Measurements from ENCODE around the gene CYP4B1. TPM values are rescaled to one million over a fixed set of nuclear protein-coding genes. Genes with fewer than 3 reads are reported as not detected.

The CYP4B1 gene
- total RNA-seq, 2 experiments from 2014 or later: not detected

DNA sequence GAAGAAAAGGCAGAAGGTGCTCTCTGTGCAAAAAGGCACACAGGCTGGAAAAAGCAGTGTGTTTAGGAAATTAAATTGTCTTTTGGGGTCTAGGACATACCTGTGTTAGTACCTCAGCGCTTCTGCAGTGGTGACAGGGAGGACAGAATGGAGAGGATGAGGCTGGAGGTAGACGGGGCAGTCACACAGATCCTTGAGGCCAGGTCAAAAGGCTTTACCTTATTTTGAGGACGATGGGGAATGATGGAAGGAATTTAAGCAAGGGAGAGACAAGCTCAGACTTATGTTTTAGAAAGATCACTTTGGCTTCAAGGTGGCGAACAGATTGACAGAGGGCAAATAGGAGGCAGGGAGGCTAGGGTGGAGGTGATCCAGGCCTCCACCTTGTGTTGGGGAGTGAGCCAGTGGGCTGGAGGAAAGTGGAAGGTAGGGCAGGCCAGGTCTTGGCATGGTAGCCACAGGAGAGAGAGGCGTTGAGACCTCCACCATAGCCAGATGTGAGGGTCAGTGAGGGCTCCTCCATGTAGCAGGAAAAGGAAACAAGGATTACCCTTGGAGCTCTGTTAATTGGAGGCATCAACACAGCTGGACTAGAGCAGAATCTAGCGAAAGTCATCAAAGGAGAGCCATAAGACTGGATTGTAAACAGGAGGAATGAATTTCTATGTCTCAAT lies 4.2 kb downstream of the CYP4B1 start:
- TF ChIP-seq, protein P1, sequence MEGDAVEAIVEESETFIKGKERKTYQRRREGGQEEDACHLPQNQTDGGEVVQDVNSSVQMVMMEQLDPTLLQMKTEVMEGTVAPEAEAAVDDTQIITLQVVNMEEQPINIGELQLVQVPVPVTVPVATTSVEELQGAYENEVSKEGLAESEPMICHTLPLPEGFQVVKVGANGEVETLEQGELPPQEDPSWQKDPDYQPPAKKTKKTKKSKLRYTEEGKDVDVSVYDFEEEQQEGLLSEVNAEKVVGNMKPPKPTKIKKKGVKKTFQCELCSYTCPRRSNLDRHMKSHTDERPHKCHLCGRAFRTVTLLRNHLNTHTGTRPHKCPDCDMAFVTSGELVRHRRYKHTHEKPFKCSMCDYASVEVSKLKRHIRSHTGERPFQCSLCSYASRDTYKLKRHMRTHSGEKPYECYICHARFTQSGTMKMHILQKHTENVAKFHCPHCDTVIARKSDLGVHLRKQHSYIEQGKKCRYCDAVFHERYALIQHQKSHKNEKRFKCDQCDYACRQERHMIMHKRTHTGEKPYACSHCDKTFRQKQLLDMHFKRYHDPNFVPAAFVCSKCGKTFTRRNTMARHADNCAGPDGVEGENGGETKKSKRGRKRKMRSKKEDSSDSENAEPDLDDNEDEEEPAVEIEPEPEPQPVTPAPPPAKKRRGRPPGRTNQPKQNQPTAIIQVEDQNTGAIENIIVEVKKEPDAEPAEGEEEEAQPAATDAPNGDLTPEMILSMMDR (IDR thresholded peaks at IDR 0.05): no peak
- Mint-ChIP-seq H3K27me3 (peaks cover 22% of the 10 kb centered on the region), H3K4me3 (no peak overlapping the region), H3K4me1 (ENCODE audit: low read depth) (no peaks in the 10 kb centered on the region), H3K9me3 (peaks cover 5% of the 10 kb centered on the region), H3K27ac (no peak overlapping the region), H3K36me3 (ENCODE audit: low read depth) (no peaks in the 10 kb centered on the region)
- H3K27ac ChIP-seq (ENCODE audit: low read depth in 1 of 2, low read length in 2 of 2): no peak overlapping the region
- intact Hi-C loops (cut with DNase I, micrococcal nuclease): no loop called here
- peaks cover 5 to 10% of the 10 kb centered on the region in 2 experiments for H3K27me3 ChIP-seq (ENCODE audit: control insufficient read depth in 1 of 2, insufficient read depth in 2 of 2, low read length in 2 of 2)
- ChIA-PET CTCF (no interaction called here), POLR2A (no interaction called here)
- ATAC-seq (ENCODE audit: poor library complexity) (no peak), DNase-seq (no peak)
- no peaks in the 10 kb centered on the region for H3K9me3 ChIP-seq (ENCODE audit: control insufficient read depth in 1 of 2, insufficient read depth in 1 of 2, low read length in 2 of 2)
- H3K36me3 ChIP-seq (ENCODE audit: insufficient read depth, low read length): no peaks in the 10 kb centered on the region
- H3K4me1 ChIP-seq (ENCODE audit: insufficient read depth, low read length): no peaks in the 10 kb centered on the region
- no peak overlapping the region for H3K4me3 ChIP-seq (ENCODE audit: low read length)

DNA sequence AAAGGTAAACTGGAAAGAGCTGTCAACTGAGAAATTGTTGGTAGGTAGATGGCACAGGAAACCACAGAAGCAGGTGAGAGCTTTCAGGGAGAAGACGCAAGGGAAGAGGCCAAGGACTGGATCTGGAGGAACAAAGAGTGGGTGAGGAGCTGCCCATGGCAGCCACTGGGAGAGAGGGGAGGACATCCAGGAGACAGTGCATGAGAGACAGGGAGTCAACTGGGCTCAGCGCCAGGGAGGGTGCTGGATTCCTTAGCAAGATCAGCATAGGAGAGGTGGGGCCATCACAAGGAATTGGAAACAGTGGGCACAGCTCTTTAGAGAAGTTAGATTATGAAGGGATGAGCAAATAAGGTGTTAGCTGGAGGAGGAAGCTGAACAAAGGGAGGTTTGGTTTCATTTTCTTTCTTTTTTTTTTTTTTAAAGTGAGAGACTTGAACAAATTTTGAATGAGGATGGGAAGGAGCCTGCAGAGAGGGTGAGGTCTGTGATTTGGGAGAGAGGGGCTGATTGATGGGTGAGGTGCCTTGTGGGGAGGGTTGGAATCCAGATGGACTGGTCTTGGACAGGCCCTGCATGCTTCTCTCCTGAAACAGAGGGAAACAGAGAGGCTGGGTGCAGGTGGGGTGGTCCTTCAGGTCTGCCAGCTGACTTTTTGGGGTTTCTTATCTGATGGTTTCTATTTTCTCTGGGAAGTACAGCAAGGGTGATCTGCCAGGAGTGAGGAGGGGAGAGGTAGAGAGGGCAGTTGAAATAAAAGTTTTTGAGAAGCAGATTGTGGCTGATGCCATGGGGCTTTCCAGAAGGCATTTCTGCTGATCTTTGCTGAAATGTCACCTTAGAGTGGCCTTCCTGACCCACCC lies 5.4 kb downstream of the CYP4B1 start:
- CTCF ChIA-PET: no interaction called here
- Histone ChIP-seq H3K4me1 (ENCODE audit: insufficient read depth, low read length) (no peaks in the 10 kb centered on the region), H3K27me3 (ENCODE audit: control insufficient read depth in 1 of 2, insufficient read depth in 2 of 2, low read length in 2 of 2) (peaks cover 5 to 10% of the 10 kb centered on the region in 2 experiments), H3K36me3 (ENCODE audit: insufficient read depth, low read length) (no peaks in the 10 kb centered on the region), H3K27ac (ENCODE audit: low read depth in 1 of 2, low read length in 2 of 2) (no peak overlapping the region), H3K4me3 (ENCODE audit: low read length) (no peak overlapping the region), H3K9me3 (ENCODE audit: control insufficient read depth in 1 of 2, insufficient read depth in 1 of 2, low read length in 2 of 2) (no peaks in the 10 kb centered on the region)
- DNase-seq: no peak
- H3K36me3 Mint-ChIP-seq (ENCODE audit: low read depth): no peaks in the 10 kb centered on the region
- H3K27ac Mint-ChIP-seq: no peak overlapping the region
- no peak for ATAC-seq (ENCODE audit: poor library complexity)
- peaks cover 5% of the 10 kb centered on the region for H3K9me3 Mint-ChIP-seq
- POLR2A ChIA-PET: no interaction called here
- TF ChIP-seq, protein P1 (IDR thresholded peaks at IDR 0.05): no peak
- H3K4me3 Mint-ChIP-seq: no peak overlapping the region
- H3K4me1 Mint-ChIP-seq (ENCODE audit: low read depth): no peaks in the 10 kb centered on the region
- intact Hi-C loops (cut with DNase I, micrococcal nuclease): no loop called here
- peaks cover 14% of the 10 kb centered on the region for H3K27me3 Mint-ChIP-seq

DNA sequence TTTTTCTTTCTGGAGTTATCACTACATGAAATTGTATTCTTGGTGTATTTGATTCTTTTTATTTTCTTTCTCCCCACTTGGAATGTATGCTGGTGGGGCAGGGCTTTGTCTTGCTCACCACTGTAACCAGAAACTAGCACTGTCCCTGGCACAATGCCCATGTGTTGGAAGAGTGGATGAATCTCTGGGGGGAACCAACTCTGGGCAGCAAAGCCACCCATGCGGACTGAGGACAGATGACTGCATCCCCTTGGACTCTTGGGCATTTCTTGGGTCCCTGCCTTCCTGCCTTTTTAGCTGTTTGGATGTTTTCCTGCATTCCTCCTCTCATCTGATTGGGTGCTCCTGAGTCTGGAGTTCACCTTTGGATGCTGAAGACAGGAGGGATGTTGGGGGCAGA lies 6.1 kb downstream of the CYP4B1 start:
- Mint-ChIP-seq H3K36me3 (ENCODE audit: low read depth) (no peaks in the 10 kb centered on the region), H3K4me3 (no peak overlapping the region), H3K9me3 (peaks cover 5% of the 10 kb centered on the region), H3K27ac (no peak overlapping the region), H3K4me1 (ENCODE audit: low read depth) (no peaks in the 10 kb centered on the region), H3K27me3 (peaks cover 14% of the 10 kb centered on the region)
- Histone ChIP-seq H3K27me3 (ENCODE audit: control insufficient read depth in 1 of 2, insufficient read depth in 2 of 2, low read length in 2 of 2) (peaks cover 5 to 10% of the 10 kb centered on the region in 2 experiments), H3K4me3 (ENCODE audit: low read length) (no peak overlapping the region), H3K9me3 (ENCODE audit: control insufficient read depth in 1 of 2, insufficient read depth in 1 of 2, low read length in 2 of 2) (no peaks in the 10 kb centered on the region), H3K36me3 (ENCODE audit: insufficient read depth, low read length) (no peaks in the 10 kb centered on the region), H3K4me1 (ENCODE audit: insufficient read depth, low read length) (no peaks in the 10 kb centered on the region), H3K27ac (ENCODE audit: low read depth in 1 of 2, low read length in 2 of 2) (no peak overlapping the region)
- POLR2A ChIA-PET: no interaction called here
- intact Hi-C loops (cut with DNase I, micrococcal nuclease): no loop called here
- TF ChIP-seq, protein P1 (IDR thresholded peaks at IDR 0.05): no peak
- ATAC-seq (ENCODE audit: poor library complexity) (no peak), DNase-seq (no peak)
- CTCF ChIA-PET: no interaction called here
